ENCODE data around the gene SOX5.
"Not testable (repeated sequence)": the region's sequence is repeated elsewhere in the genome, so short reads cannot be mapped to it uniquely, and the experiment has no call there.

The SOX5 gene

DNA sequence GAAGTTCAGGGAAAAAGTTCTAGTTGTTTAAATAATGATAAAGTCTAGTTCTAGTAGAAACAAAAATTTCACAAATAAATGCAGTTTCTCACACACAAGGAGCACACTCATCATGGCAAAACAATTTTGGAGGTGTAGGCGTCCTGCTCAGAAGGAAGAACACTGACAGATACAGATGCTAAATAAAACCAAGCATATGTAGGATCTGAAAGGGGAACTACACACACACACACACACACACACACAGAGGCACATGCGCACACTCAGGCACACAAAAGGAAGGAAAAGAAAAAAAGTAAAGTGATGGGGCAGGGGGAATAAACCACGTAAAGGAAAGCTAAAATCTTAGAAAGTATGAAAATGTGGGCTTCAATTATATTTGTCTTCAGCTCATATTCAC is 117.7 kb downstream of the SOX5 start:
- no peak for DNase-seq (ENCODE audit: low spot score)

- DNase-seq (ENCODE audit: low spot score), result no peak
Measured at GRCh38 chr12:23830210-23830609, 119.3 kb downstream of the SOX5 start.

DNA sequence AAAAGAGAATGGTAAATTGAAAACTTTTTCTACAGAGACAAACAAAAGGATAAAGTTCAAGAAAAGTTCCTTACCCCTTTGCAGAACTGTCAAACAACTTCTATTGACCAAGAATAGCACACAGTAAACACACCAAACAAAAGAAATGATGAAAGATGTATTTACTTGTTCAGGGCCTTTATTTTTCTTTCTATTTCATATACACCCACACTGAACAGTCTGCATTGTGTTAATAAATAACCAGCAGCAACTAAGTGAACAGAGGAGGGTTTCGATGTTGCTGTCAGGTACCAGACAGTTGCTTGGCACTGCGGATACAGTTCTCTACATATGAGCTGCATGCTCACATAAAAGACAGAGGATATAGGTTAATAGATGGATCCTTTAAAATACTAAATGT is 122.1 kb downstream of the SOX5 start:
- DNase-seq (ENCODE audit: low spot score), result no peak

DNA sequence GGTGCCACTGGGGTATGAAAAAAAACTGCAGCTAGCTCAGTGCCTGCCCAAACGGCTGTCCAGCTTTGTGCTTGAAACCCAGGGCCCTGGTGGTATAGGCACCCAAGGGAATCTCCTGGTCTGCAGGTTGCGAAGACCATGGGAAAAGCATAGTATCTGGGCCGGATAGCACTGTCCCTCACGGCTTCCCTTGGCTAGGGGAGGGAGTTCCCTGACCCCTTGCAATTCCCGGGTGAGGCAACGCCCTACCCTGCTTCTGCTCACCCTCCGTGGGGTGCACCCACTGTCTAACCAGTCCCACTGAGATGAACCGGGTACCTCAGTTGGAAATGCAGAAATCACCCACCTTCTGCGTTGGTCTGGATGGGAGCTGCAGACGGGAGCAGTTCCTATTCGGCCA is 124.3 kb downstream of the SOX5 start:
- not testable (repeated sequence) for DNase-seq (ENCODE audit: low spot score)

GRCh38 chr12:23824358-23824757 is 125.1 kb downstream of the SOX5 start:
- DNase-seq (ENCODE audit: low spot score), result no peak

DNA sequence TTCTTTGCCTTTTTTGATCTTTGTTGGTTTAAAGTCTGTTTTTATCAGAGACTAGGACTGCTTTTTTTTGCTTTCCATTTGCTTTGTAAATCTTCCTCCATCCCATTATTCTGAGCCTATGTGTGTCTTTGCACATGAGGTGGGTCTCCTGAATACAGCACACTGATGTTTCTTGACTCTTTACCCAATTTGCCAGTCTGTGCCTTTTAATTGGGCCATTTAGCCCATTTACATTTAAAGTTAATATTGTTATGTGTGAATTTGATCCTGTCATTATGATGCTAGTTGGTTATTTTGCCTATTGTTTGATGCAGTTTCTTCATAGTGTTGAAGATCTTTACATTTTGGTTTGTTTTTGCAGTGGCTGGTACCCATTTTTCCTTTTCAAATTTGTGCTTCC is 126.6 kb downstream of the SOX5 start:
- not testable (repeated sequence) for DNase-seq (ENCODE audit: low spot score)

DNA sequence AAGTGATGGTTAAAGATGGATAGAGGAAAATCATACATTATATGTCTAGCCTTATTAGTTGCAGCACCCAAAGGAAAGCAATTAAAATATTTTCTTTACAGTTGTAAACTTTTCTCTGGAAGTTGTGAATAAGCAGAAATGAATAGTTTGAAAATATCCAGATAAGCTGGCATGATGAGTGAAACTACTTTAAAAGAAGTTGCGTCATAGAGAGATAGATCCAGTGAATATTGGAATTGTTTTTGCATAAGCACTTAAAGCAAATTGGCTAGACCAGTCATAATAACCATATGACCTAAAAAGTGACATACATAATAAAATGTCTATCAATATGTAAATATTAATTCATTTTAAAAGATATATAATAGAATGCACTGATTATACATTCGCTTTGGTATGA is 132.1 kb downstream of the SOX5 start:
- DNase-seq (ENCODE audit: low spot score), result no peak

- no peak for DNase-seq (ENCODE audit: low spot score)
Measured at GRCh38 chr12:23816394-23816851, 133.0 kb downstream of the SOX5 start.

DNA sequence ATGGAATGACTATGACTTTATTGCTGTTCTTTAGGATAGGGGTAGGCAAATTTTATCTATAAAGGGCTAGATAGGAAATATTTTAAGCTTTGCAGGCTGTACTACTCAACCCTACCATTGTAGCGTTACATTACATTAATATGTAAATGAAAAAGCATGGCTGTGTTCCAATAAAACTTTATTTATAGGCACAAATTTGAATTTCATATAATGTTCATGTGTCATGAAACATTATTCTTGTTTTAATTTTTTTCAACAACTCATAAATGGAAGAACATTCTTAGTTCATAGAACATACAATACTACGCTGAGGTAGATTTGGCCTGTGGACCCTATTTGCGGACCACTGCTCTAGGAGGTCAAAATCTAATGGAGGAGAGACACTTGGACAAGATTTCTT is 133.7 kb downstream of the SOX5 start:
- DNase-seq (ENCODE audit: low spot score), result no peak

DNA sequence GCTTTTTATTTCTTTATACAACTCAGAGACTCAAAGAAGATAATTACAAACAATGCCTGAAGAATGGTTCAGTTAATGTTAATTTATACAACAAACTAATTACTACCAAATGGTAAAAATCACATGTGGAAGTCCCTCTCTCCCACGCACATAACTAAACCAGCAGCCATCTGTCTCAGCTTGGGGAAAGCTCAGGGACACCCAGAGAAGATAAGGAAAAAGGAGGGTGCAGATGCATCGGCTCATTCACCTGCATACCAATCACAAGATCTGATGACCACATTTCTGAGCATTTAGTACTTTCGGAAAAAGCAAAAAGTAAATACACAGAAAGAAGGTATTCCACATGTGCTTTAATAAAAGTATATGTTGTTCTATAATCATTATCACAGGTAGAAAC is 136.3 kb downstream of the SOX5 start:
- no peak for DNase-seq (ENCODE audit: low spot score)

- DNase-seq (ENCODE audit: low spot score), result no peak
Measured at GRCh38 chr12:23810329-23810902, 139.1 kb downstream of the SOX5 start.

GRCh38 chr12:23803540-23803939 is 145.9 kb downstream of the SOX5 start:
- no peak for DNase-seq (ENCODE audit: low spot score)

DNA sequence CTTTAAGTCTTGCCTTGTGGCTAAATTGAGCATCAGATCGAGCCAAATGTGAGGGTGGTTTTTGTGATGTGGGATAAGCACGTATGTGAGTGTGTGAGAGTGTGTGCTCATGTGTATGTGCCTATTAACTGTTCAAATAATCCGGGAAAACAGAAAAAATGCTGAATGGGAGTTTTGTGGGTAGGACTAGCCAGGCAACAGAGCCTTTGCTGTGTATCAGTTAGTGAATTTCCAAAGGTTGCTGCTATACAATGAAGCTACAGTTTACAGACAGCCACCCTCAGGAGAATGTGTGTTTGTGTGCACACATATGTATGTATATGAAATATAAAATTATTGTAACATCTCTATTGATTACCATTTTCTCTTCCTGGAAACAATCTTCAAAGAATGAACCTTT is 154.0 kb downstream of the SOX5 start:
- no peak for DNase-seq (ENCODE audit: low spot score)

DNA sequence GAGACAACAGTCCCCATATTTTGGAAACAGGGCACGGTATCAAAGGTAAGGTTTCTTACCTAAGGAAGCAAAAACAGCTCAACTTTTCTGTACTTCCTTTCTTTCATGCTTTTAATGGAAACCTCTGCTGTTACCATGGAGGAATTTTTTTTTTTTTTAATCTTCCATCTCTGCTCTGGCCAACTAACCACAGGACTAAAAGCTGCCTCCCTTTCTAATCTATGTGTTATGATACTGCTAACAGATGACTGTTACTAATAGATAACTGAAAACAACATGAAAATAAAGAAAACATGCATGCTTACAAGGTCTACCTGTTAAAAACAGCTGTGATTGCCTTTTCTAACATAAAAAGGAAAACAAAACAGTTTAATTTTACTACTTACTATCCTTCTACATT is 168.4 kb downstream of the SOX5 start:
- DNase-seq (ENCODE audit: low spot score), result no peak

GRCh38 chr12:23775208-23775607 is 174.3 kb downstream of the SOX5 start:
- DNase-seq (ENCODE audit: low spot score), result no peak

- no peak for DNase-seq (ENCODE audit: low spot score)
Measured at GRCh38 chr12:23771240-23771949, 178.1 kb downstream of the SOX5 start.

- no peak for DNase-seq (ENCODE audit: low spot score)
Measured at GRCh38 chr12:23770202-23770938, 179.1 kb downstream of the SOX5 start.

DNA sequence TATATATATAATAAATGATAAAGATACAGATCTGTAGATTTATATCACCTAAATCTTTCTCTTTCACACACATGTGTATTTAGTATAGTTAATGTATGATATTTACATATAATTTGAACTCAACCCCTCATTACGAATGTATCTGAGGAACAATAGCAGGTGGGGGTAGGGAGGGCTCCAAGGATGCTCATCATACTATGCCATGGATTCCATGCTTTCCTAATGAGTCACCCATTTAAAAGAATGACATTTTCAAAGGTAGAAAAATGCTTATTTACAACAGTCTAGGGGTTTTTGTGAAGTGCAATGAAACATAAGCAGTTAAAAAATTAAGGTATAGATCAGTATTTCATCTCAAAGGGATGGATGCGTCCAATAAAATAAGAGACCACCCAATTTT is 181.6 kb downstream of the SOX5 start:
- DNase-seq (ENCODE audit: low spot score), result no peak

GRCh38 chr12:23763724-23764123 is 185.7 kb downstream of the SOX5 start:
- no peak for DNase-seq (ENCODE audit: low spot score)

GRCh38 chr12:23760495-23760894 is 189.0 kb downstream of the SOX5 start:
- DNase-seq (ENCODE audit: low spot score), result no peak

DNA sequence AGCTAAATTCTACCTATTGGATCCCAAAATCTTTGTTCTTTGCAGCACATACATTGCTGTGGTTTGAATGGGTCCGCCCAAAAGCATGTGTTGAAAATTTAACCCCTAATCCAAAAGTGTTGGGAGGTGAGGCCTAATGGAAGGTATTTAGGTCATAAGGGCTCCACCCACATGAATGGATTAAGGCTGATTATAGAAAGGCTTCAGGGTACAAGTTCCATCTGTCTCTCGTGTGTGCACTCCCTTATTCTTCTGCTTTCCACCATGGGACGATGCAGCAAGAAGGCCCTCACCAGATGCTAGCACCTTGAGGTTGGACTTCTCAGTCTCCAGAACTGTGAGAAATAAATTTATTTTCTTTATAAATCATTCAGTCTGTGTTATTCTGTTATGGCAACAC is 190.9 kb downstream of the SOX5 start:
- no peak for DNase-seq (ENCODE audit: low spot score)

DNA sequence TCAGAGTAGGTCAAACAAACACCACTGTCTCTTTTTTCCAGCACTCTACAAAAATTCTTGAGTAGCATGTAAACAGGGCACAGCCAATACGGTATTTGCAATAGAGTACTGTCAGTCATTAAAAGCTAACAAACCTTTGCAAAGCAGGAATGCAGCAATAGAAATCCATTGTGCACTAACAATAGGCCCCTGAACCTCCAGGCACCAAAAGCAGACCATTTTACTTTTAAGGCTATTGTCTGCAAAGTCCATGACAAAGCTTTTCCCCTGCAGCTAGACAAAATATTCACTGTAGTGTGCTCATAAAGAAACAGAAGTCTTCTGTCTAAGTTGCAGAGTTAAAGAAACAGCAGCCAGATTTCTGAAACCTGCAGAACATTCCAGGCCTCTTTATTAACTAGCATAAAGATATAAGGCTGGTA is 191.9 kb downstream of the SOX5 start:
- no peak for DNase-seq (ENCODE audit: low spot score)

DNA sequence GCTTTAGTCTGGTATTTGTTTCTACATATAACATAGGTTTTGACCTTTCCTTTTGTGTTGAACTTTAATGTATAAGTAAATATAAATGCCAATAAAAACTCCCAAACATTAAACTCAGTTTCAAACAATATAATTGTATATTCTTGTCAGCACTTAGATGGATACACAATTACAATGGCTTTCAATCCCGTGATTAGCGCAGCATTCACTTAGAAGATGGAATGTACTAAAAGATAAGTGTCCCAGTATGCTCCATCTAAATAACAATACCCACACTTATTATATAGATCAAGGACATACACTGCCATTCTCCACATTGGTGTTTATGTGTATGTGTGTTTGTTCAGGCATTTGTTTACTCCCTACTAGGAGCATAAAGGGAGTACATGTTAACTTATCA is 193.1 kb downstream of the SOX5 start:
- DNase-seq (ENCODE audit: low spot score), result no peak
